ENCODE data around the gene GOSR1.
"Not testable (repeated sequence)": the region's sequence is repeated elsewhere in the genome, so short reads cannot be mapped to it uniquely, and the experiment has no call there.

The GOSR1 gene

DNA sequence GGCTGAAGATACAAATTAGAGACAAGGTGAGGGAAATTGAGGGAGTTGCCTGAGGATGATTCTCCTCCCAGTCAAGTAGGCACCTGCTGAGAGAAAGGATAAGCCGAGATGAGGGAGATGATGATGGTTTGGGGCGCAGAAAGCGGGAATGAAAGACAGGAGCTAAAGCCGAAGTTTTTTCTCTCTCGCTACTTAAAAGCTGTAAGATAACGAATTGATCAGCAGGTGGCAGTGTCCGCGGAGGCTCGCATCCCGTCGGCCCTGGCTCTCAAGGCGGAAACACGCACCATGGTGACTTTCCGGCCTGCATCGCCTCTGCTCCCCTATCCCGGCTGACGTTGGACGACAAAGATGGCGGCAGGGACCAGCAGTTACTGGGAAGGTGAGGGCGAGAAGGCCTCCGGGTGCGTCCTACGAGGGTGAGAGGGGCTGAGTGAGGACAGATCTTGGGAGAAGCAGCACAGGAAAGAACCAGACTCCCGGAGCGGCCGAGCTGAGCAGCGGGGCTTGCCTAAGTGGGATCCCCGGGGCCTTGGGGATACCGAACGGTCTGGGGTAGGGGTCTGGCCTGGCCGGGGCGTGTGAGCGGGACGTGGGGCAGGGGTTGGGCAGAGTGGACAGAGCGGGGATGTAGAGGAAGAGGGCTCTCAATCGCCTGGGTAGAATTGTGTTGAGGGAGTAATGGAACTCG, at the start of gene GOSR1:
Gene GOSR1 (plus strand): TSS at position 326 of the 691 bp plus-strand sequence. CDS start 26 bp downstream, at position 352.
- DNase-seq (ENCODE audit: low spot score): peak; percentile 94

DNA sequence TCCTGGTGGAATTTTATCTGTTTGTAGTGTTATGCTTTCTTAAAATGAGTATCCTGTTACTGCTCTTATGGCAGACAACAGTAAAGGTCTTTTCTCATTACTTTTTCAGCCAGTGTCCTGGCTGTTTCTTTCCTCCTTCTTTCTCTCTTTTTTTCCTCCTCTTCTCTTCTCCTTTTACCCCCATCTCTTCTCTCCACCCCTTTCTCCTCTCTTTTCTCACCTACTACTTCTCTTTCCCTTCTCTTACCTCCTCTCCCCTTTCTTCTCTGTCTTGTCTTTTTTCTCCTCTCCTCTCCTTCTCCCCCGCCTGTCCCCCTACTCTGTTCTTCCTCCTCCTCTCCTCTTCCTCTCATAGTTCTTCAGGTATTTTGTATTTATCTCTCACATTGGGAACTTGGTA, 49.6 kb upstream of the GOSR1 start:
- DNase-seq (ENCODE audit: low spot score): no peak

DNA sequence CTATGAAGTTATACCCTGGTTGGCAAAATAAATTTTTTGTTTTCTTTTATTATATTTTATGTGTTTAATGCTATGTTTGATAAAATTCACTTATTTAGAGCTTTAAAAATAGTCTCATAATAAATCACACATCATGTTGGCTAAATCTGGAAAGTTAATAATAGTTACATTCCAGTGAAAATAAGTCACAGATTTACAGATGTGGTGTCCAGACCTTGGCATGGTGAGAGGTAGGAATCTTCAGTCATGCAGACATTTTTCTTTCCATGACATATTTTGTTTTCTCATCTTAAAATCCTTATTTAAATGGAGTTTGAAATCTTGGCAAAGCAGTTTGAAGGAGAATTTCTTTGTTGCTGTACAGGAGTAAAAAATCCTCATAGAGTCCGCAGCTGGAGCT, 48.1 kb upstream of the GOSR1 start:
- no peak for DNase-seq (ENCODE audit: low spot score)

DNA sequence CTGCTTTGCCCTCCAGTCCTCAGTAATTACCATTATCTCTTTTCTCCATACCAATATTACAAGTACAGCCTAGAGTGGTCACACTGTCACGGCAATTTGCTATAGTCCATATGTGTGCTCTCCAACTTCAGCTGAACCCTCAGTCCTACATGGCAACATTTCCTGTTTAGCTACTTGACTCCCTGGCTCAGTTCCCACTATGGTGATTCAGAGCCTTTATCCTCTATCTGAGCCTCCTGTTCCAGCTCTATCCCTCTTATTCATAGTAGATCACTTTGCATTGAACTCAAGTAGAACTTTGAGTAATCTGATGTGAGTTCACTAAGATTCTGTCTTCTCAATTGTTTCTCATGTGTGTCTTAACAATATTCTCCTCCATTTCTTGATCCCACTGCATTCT, 43.7 kb upstream of the GOSR1 start:
- no peak for DNase-seq (ENCODE audit: low spot score)

DNA sequence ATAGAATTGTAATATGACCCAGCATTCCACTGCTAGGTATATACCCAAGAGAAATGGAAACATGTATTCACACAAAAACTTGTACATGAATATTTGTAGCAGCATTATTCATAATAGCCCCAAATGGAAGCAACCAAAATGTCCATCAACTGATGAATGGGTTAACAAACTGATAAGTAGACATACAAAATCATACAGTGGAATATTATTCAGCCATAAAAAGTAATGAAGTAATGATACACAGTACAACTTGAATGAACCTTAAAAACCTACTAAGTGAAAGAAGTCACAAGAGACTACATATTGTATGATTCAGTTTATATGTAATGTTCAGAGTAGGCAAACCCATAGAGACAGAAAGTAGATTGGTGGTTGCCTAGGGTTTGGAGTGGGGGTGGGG, 40.5 kb upstream of the GOSR1 start:
- DNase-seq (ENCODE audit: low spot score): no peak

DNA sequence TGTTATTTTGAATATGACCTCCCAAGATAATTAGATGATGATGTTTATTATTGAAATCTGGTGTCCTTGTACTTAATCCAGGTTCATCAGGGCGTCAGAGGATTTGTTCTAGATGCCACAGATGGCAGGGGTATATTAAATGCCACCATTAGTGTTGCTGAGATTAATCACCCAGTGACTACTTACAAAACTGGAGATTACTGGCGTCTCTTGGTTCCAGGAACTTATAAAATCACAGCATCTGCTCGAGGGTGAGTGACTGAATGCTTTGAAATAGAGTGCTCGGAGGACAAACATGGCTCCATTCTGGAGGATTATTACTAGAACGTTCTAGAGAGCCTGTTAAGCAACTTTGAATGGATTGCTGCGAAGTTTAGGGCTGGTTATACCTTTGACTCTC, 33.5 kb upstream of the GOSR1 start:
- DNase-seq (ENCODE audit: low spot score): no peak

DNA sequence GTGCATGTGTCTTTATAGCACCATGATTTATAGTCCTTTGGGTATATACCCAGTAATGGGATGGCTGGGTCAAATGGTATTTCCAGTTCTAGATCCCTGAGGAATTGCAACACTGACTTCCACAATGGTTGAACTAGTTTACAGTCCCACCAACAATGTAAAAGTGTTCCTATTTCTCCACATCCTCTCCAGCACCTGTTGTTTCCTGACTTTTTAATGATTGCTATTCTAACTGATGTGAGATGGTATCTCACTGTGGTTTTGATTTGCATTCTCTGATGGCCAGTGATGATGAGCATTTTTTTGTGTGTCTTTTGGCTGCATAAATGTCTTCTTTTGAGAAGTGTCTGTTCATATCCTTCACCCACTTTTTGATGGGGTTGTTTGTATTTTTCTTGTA, 30.6 kb upstream of the GOSR1 start:
- DNase-seq (ENCODE audit: low spot score): not testable (repeated sequence)

DNA sequence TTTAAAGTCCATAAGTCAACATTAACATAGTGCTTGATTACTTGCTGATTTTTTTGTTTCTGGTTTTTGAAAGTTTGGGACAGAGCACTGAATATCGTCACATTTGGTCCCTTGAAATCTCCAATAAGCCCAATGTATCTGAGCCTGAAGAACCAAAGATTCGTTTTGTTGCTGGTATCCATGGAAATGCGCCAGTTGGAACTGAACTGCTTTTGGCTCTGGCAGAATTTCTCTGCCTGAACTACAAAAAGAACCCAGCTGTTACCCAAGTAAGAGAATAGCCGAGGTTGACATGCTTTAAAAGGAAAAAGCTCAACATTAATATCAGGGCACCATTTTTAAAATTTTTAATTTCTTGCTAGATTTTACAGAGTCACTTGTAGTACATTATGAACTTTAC, 27.7 kb upstream of the GOSR1 start:
- no peak for DNase-seq (ENCODE audit: low spot score)

DNA sequence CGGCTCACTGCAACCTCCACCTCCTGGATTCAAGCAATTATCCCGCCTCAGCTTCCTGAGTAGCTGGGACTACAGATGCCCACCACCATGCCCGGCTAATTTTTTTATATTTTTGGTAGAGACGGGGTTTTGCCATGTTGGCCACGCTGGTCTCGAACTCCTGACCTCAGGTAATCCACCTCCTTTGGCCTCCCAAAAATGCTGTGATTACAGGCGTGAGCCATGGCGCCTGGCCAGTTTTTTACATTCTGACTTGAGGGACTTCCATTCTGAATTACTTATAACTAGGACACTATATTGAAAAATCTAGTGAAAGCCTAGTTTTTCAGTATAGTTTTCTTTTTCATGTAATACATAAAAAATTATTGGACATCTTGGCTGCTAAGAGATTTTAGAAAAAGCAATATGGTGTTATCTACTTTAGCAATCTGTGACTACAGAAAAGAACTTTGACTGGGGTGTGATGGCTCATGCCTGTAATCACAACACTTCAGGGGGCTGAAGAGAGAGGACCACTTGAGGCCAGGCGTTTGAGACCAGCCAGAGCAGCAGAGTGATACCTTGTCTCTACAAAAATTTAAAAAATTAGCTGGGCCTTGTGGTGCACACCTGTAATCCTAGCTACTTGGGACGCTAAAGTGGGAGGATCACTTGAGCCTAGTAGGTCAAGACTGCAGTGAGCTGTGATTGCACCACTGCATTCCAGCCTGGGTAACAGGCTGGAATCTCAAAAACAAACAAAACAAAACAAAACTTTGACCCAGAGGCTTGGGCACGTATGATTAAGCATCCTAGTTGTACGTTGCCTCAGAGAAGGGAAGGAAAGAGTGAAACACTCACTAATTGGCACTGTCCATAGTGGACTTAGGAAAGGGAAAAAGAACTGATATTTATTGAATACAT, 26.8 kb upstream of the GOSR1 start:
- DNase-seq (ENCODE audit: low spot score): no peak

DNA sequence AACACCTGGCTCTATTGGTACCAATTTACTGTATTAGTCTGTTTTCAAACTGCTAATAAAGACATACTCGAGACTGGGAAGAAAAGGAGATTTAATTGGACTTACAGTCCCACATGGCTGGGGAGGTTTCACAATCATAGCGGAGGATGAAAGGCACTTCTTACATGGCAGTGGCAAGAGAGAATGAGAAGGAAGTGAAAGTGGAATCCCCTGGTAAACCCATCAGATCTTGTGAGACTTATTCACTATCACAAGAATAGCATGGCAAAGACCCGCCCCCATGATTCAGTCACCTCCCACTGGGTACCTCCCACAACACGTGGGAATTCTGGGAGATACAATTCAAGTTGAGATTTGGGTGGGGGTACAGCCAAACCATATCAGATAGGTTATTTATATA, 22.6 kb upstream of the GOSR1 start:
- DNase-seq (ENCODE audit: low spot score): no peak

DNA sequence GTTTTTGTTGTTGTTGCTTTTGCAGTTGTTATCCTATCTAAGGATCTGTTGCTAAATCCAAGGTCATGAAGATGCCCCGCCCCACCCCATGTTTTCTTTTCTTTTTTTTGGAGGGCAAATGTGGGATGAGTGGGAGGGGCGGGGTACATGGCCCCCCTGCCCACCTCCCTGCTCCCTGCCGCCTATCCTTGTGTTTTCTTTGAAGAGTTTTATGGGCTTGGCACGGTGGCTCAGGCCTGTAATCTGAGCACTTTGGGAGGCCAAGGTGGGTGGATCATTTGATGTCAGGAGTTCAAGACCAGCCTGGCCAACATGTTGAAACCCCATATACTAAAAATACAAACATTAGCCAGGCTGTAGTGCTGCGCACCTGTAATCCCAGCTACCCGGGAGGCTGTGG, 18.8 kb upstream of the GOSR1 start:
- no peak for DNase-seq (ENCODE audit: low spot score)

DNA sequence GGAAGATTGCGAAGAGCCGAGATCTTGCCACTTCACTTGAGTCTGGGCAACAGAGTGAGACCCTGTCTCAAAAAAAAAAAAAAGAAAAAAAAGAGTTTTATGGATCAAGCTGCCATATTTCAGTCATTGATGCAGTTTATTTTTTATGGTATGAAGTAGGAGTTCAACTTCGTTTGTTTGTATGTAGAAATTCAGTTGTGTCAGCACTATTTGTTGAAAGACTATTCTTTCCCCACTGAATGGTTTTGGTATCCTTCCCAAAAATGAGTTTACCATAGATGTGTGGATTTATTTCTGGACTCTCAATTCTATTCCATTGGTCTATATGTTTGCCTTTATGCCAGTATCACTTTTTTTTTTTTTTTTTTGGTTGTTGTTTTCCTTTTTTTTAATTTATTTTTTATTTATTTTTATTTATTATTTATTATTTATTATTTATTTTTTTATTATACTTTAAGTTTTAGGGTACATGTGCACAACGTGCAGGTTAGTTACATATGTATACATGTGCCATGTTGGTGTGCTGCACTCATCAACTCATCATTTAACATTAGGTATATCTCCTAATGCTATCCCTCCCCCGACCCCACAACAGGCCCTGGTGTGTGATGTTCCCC, 18.3 kb upstream of the GOSR1 start:
- not testable (repeated sequence) for DNase-seq (ENCODE audit: low spot score)

DNA sequence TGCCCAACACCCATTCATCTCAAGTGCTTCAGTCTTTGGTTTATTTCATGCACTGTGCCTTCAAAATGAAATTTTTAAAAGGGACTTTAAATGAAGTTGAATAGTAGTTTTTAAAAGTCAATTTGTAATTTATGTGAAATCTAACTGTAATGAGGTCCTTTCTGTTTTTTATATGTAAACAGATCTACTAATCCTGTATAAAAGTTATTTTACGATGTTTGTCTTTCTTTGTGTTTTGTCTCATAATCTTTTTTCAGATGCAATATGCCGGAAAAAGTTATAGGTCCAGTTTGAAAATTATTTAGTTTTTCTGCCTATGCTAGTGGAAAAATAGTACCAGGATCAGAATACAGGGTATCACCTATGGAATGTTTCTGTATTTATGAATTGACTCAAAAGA, 8.7 kb upstream of the GOSR1 start:
- no peak for DNase-seq (ENCODE audit: low spot score)

DNA sequence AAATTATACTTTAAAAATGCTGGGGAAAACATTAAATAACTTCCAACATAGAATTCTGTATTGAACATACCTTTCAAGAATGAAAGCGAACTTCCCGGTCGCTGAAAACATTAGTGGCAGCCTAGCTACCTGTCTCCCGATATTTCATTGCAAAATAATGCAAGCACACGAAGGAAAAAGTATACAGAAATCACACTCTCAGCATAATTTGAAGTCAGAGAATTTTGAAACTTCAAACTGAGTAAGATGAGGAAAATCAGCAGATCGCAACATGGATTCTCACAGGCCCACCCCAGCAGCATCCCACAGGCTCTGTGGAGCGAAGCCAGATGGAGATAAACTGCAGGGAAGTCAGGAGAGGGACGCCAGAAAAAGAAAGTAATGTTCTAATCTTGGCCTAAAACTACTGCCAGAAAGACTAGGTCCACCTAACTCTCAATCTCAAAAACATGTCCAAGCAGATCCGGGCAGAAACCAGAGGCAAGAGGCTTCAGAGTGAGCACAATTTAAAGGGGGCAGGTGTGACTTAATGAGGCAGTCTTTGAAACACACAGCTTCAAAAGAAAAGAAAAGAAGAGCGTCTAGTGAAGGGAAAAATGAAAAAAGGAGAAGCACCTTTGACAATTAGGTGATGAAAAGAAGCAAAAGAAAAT, 4.8 kb upstream of the GOSR1 start:
- DNase-seq (ENCODE audit: low spot score): no peak

DNA sequence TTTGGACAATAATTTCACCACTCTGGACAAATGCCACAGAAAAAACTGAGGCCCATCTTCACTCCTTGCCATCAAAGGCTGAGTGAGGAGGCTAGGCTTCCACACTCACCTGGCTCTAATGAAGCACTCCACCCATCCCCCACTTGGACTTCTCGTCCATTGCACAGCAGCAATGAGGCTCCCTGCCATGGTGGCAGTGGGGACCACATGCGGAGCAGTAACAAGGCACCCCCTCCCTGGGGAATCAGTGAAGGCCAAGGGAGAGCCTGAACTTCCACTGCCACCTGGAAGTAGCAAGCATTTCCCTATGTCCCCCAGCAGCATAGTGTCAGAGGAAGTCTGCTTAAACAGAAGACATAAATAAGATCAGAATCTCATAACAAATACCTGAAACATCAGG, 2.0 kb upstream of the GOSR1 start:
- DNase-seq (ENCODE audit: low spot score): no peak

DNA sequence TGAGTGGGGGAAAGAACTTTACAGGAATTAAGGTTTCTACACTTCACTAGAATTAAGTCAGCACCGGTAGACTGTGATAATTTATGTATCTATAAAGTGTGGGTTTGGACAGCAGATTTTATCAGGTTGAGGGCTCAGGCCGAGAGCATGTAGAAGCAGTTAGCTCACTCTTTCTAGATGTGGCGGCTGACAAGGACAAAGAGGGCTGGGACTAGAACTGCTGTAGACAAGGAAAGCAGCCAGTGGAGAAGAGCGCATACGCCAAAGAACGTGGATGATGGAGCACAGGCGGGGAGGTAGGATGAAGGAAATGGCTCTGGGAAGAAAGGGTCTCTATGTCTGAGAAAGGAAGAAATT, 504 bp upstream of the GOSR1 start:
- DNase-seq (ENCODE audit: low spot score): peak; percentile 48

DNA sequence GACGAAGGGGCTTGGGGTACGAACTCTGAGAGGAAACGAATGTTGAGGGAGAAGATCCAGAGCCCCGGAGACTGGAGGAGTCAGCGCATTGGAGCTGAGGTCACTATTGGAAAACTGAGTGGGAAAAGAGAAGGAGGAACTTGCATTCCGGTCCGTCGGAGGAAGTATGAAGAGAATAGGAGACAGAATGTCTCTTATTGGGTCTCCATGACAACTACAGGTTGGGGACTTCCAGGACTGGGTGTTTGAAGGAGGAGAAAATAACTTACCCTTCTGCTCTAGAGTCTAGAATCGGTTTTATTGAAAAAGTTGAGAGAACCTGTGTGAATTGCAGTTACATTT, 537 bp downstream of the GOSR1 start:
- peak; percentile 7 for DNase-seq (ENCODE audit: low spot score)

DNA sequence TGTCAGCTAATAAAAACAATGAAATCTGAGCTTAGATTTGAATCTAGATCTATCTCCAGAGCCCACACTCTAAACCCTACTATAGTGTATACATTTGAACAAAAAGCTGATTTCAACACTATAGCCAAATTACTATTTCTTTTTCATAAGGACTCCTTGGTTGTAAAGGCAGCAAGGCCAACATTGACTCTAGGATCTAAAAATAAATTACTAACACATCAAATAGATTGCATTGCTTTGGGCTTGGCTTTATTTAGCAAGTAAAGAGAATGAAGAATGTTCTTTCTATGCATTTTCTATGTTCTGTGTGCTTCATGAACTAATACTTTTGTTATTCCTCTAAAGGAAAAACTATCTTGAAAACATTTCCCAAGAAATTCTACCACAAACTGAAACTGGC, 5.3 kb downstream of the GOSR1 start:
- no peak for DNase-seq (ENCODE audit: low spot score)

DNA sequence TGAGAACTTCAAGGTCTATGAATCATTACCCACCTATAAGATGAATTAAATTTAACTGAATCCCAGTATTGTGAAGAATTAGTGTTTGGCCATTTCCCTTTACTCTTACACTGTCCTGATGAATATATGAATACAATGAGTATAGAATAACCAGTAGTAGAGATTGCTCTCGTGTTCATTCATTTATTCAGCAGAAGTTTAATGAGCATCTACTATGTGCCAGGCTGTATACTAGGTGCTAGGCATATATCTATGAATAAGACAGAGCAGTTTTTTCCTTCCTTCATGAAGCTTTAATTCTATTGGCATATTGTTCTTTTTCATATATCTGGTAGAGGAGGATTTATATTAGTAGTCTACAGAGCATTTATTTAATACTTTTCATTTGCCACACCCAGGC, 6.0 kb downstream of the GOSR1 start:
- no peak for DNase-seq (ENCODE audit: low spot score)

DNA sequence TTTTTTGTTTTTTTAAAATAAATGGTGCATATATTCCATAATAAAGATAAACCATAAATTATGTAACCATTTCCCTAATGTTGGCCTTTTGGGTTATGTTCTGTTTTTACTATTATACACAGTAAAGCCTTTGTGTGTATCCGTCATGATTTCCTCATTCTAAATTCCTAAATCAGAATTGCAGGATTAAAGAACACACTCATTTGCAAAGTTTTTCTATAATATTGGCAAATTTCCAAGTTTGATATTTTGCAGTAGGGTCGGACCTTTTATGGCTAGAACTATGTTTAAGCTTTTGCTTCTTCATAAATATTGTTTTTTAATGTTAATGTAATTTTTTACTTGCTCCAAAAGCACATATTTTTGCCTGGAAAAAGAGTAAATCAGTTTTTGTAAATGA, 16.6 kb downstream of the GOSR1 start:
- DNase-seq (ENCODE audit: low spot score): no peak

DNA sequence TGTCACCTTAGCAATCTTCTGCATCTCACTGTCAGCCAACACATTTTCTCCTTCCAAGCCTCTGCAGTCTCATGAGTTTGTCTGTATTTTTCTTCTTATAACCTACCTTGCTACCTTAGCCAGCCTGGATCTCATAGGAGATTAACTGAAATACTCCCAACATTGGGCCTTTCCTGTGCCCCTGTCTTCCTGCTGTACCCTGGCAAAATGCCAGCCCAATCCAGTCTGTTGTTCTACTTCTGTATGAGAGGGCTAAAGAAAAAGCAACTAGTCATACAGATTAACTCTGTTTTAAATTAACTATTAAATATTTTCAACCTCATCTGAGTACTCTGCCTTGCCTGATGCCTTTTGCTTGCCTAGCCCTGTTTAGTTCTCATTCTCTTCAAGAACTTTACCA, 18.4 kb downstream of the GOSR1 start:
- no peak for DNase-seq (ENCODE audit: low spot score)

DNA sequence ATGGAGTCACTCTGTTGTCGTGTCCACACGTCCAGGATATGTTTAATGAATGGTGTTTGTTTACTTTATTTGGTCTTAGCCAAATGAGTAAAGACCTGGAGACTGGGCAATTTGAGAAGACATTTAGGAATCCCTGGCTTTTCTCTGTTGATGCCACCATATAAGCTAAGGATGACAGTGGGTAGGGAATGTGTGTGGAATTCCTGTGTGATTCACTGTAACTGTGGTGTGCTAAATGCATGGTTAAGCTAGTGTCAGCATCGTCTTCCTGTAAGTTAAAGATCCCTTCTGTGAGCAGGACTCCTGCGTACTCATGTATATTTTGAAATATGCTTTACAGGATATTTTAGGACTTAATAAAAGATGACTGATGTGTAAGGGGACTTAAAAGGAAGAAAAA, 26.4 kb downstream of the GOSR1 start:
- DNase-seq (ENCODE audit: low spot score): no peak

DNA sequence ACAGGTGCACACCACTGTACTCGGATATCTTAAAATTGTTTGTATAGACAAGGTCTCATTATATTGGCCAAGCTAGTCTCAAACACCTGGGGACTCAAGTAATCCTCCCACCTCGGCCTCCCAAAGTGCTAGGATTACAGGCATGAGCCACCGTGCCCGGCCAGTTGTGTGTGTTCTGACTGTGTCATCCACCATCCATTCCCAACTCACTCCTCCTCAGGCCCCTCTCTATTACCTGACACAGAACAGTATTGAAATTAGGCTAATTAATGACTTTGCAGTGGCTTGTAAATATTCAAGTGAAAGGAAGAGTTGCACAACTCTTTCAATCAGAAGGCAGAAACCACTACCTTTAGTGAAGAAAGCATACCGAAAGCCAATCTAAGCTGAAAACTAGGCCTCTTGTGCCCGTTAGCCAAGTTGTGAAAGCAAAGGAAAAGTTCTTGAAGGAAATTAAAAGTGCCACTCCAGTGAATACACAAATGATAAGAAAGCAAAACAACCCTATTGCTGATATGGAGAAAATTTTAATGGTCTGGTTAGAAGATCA, 28.7 kb downstream of the GOSR1 start:
- no peak for DNase-seq (ENCODE audit: low spot score)

All from SW480 (cell line).